ENCODE data around the gene AMPD3.
"Not testable (repeated sequence)": the region's sequence is repeated elsewhere in the genome, so short reads cannot be mapped to it uniquely, and the experiment has no call there.

- TF ChIP-seq CTCF (conservative IDR thresholded peaks at IDR 0.05; ENCODE audit: low read depth, low read length); EZH2 (IDR thresholded peaks at IDR 0.05; ENCODE audit: borderline replicate concordance, low read depth, low read length, poor library complexity, severe bottlenecking): not testable (repeated sequence)
Observed at GRCh38 chr11:10436683-10437082, 18.4 kb upstream of the AMPD3 start.
